SK-N-SH (cell line): ENCODE data around the gene UGP2.

ENCODE experiments used
- CHD2 ChIP-seq: fragments of 150-350 bp; IDR thresholded peaks from 2 replicates; pipeline ENCODE4 v1.6.1; 2018; ENCODE audit warnings: low read length; ENCODE audit not compliant: partially characterized antibody
- EP300 ChIP-seq, 2 experiments: IDR thresholded peaks; 2 replicates each; pipeline versions ENCODE4 v1.4.0 to v1.6.1; 2012; ENCODE audit warnings: borderline replicate concordance in 1 of 2, low read depth in 1 of 2, low read length in 1 of 2
- FOXM1 ChIP-seq: IDR thresholded peaks from 2 replicates; pipeline ENCODE4 v1.4.0; 2012; ENCODE audit warnings: low read depth, mild to moderate bottlenecking
- GABPA ChIP-seq: IDR thresholded peaks from 2 replicates; pipeline ENCODE4 v1.4.0; 2012; ENCODE audit warnings: low read depth, mild to moderate bottlenecking
- POLR2AphosphoS5 ChIP-seq: IDR thresholded peaks from 2 replicates; pipeline ENCODE4 v1.6.1; 2012; ENCODE audit warnings: low read depth, low read length
- RCOR1 ChIP-seq: fragments of 150-350 bp; IDR thresholded peaks from 2 replicates; pipeline ENCODE4 v1.6.1; 2017; ENCODE audit warnings: antibody characterized with exemption, low read length
- RXRA ChIP-seq: IDR thresholded peaks from 2 replicates; pipeline ENCODE4 v1.4.0; 2012; ENCODE audit warnings: low read depth, mild to moderate bottlenecking, borderline replicate concordance
- TAF1 ChIP-seq: IDR thresholded peaks from 2 replicates; pipeline ENCODE4 v1.6.1; 2012; ENCODE audit warnings: low read depth, mild to moderate bottlenecking, low read length, moderate library complexity, borderline replicate concordance
- TF ChIP-seq, protein P1 (sequence below): fragments of 200-600 bp; sonication (generic); IDR thresholded peaks from 2 replicates; pipeline ENCODE4 v1.6.1; 2017; ENCODE audit warnings: antibody characterized with exemption, mild to moderate bottlenecking, moderate library complexity
- TF ChIP-seq, protein P2 (sequence below): fragments of 150-350 bp; IDR thresholded peaks from 2 replicates; pipeline ENCODE4 v1.6.1; 2017; ENCODE audit warnings: antibody characterized with exemption, low read length, low read depth, borderline replicate concordance
- TF ChIP-seq, protein P3 (sequence below): IDR thresholded peaks from 2 replicates; pipeline ENCODE4 v1.4.0; 2012; ENCODE audit warnings: low read depth
- TF ChIP-seq, protein P4 (sequence below): IDR thresholded peaks from 2 replicates; pipeline ENCODE4 v1.4.0; 2012; ENCODE audit warnings: low read depth, borderline replicate concordance

DNA sequence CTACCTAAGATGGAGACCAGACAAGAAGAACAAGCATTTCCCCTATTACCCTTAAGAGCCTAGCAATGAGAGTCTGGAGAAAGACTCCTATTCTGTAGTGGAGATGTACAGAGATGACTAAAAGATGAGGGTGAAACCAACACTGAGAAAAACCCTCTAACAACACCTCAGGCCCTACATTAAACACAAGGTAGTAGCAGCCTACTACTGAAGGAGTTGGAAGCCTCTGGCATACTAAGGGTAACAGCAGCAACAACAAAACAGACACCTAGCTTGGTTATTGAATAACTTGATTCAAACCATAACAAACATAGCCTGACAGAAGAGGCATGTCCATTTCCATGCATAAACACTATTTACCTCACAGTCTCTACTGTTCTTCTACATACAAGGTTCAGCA lies 60.5 kb downstream of the UGP2 start:
- TF ChIP-seq, protein P1, sequence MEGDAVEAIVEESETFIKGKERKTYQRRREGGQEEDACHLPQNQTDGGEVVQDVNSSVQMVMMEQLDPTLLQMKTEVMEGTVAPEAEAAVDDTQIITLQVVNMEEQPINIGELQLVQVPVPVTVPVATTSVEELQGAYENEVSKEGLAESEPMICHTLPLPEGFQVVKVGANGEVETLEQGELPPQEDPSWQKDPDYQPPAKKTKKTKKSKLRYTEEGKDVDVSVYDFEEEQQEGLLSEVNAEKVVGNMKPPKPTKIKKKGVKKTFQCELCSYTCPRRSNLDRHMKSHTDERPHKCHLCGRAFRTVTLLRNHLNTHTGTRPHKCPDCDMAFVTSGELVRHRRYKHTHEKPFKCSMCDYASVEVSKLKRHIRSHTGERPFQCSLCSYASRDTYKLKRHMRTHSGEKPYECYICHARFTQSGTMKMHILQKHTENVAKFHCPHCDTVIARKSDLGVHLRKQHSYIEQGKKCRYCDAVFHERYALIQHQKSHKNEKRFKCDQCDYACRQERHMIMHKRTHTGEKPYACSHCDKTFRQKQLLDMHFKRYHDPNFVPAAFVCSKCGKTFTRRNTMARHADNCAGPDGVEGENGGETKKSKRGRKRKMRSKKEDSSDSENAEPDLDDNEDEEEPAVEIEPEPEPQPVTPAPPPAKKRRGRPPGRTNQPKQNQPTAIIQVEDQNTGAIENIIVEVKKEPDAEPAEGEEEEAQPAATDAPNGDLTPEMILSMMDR, result no peak
- TF ChIP-seq, protein P2, sequence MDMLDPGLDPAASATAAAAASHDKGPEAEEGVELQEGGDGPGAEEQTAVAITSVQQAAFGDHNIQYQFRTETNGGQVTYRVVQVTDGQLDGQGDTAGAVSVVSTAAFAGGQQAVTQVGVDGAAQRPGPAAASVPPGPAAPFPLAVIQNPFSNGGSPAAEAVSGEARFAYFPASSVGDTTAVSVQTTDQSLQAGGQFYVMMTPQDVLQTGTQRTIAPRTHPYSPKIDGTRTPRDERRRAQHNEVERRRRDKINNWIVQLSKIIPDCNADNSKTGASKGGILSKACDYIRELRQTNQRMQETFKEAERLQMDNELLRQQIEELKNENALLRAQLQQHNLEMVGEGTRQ, result no peak
- TF ChIP-seq, protein P3, sequence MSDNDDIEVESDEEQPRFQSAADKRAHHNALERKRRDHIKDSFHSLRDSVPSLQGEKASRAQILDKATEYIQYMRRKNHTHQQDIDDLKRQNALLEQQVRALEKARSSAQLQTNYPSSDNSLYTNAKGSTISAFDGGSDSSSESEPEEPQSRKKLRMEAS, result no peak
- no peak for TF ChIP-seq RXRA
- no peak for TF ChIP-seq FOXM1
- TF ChIP-seq RCOR1, result no peak
- TF ChIP-seq CHD2, result no peak
- no peak for TF ChIP-seq TAF1
- no peak for TF ChIP-seq POLR2AphosphoS5
- no peak for TF ChIP-seq EP300 (IDR thresholded peaks at IDR 0.05; ENCODE audit: borderline replicate concordance in 1 of 2, low read depth in 1 of 2, low read length in 1 of 2)
- TF ChIP-seq GABPA, result no peak
- TF ChIP-seq, protein P4, sequence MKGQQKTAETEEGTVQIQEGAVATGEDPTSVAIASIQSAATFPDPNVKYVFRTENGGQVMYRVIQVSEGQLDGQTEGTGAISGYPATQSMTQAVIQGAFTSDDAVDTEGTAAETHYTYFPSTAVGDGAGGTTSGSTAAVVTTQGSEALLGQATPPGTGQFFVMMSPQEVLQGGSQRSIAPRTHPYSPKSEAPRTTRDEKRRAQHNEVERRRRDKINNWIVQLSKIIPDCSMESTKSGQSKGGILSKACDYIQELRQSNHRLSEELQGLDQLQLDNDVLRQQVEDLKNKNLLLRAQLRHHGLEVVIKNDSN, result no peak
